Measurements from ENCODE around the gene JUP.

- TF ChIP-seq CTCF (IDR thresholded peaks at IDR 0.05) (no peak), POLR2AphosphoS5 (IDR thresholded peaks at IDR 0.05) (no peak), POLR2A (IDR thresholded peaks at IDR 0.05) (no peak)
These were observed 30.3 kb upstream of the JUP start for GRCh38 chr17:41816637-41817320.

Data from breast epithelium (tissue), 3 donors.